PFSK-1 (cell line): Measurements from ENCODE around the gene CLEC2D.

Experiments used
- FOXP2 ChIP-seq: optimal IDR thresholded peaks from 2 replicates; pipeline ENCODE3; 2011; ENCODE audit warnings: borderline replicate concordance, control low read depth, inconsistent platforms; ENCODE audit not compliant: insufficient read depth; ENCODE audit errors: extremely low read length, extremely low read depth
- POLR2AphosphoS5 ChIP-seq: IDR thresholded peaks from 2 replicates; pipeline ENCODE4 v1.6.1; 2012; ENCODE audit warnings: low read depth, mild to moderate bottlenecking, control low read depth, low read length, moderate library complexity
- REST ChIP-seq, 2 experiments: IDR thresholded peaks; 2 replicates each; pipeline versions ENCODE4 v1.6.1 to v1.8.0; 2011 to 2012; ENCODE audit warnings: low read depth in 2 of 2, low read length in 2 of 2, control low read depth in 1 of 2, inconsistent platforms in 1 of 2, mild to moderate bottlenecking in 1 of 2, moderate library complexity in 1 of 2; ENCODE audit not compliant: insufficient read depth in 1 of 2
- SIN3A ChIP-seq: IDR thresholded peaks from 2 replicates; pipeline ENCODE4 v1.6.1; 2012; ENCODE audit warnings: mild to moderate bottlenecking, low read length, moderate library complexity, borderline replicate concordance; ENCODE audit not compliant: insufficient read depth
- TAF1 ChIP-seq: IDR thresholded peaks from 2 replicates; pipeline ENCODE4 v1.6.1; 2012; ENCODE audit warnings: low read length, control low read depth, borderline replicate concordance; ENCODE audit not compliant: insufficient read depth

The CLEC2D gene

DNA sequence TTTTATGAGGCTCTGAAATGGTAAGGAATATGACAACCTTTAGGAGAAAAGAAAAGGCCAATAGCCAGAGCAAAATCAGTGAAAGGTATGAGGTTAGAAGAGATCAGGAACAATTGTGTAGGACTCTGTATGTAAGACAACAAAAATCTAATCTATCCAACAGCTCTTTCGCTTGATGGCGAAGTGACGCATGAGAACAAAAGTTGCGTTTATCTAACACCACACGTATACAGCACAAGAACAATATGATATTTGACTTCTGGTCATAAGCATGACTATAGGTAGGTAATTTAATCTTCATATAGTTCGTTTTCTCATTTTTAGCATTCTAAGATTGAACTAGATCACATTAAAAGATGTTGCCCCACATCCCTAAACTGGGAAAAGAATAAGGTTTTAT is 61.9 kb downstream of the CLEC2D start:
- no peak for TF ChIP-seq REST (IDR thresholded peaks at IDR 0.05; ENCODE audit: insufficient read depth in 1 of 2, low read depth in 2 of 2, low read length in 2 of 2)
- TF ChIP-seq TAF1 = no peak
- TF ChIP-seq FOXP2 = no peak
- no peak for TF ChIP-seq SIN3A
- TF ChIP-seq POLR2AphosphoS5 = no peak

GRCh38 chr12:9731797-9732196 is 62.3 kb downstream of the CLEC2D start:
- TF ChIP-seq TAF1 = no peak
- TF ChIP-seq REST (IDR thresholded peaks at IDR 0.05; ENCODE audit: insufficient read depth in 1 of 2, low read depth in 2 of 2, low read length in 2 of 2) = no peak

GRCh38 chr12:9732921-9733461 is 63.5 kb downstream of the CLEC2D start, which contains the start of gene CLECL1:
Gene CLECL1 (minus strand): TSS chr12:9733097.
- no peak for TF ChIP-seq FOXP2
- no peak for TF ChIP-seq SIN3A
- no peak for TF ChIP-seq TAF1
- TF ChIP-seq POLR2AphosphoS5 = no peak
- no peak for TF ChIP-seq REST (IDR thresholded peaks at IDR 0.05; ENCODE audit: insufficient read depth in 1 of 2, low read depth in 2 of 2, low read length in 2 of 2)

DNA sequence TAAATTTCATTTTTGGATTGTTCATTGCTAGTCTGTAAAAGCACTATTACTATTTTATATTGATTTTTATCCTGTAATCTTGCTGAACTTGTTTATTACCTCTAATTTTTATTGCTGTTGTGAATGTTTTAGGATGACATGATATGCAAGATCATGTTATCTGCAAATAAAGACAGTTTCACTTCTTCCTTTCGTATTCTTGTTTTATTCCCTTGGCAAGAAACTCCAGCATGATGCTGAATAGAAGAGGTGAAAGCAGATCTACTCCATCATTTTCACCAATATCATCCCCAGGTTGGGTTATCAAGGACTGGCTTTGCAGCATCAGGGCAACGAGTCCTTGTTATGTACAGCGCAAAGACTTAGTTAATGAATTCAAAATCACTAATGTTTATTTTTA is 66.1 kb downstream of the CLEC2D start:
- TF ChIP-seq REST (IDR thresholded peaks at IDR 0.05; ENCODE audit: insufficient read depth in 1 of 2, low read depth in 2 of 2, low read length in 2 of 2) (no peak), SIN3A (no peak), TAF1 (no peak), POLR2AphosphoS5 (no peak), FOXP2 (no peak)

DNA sequence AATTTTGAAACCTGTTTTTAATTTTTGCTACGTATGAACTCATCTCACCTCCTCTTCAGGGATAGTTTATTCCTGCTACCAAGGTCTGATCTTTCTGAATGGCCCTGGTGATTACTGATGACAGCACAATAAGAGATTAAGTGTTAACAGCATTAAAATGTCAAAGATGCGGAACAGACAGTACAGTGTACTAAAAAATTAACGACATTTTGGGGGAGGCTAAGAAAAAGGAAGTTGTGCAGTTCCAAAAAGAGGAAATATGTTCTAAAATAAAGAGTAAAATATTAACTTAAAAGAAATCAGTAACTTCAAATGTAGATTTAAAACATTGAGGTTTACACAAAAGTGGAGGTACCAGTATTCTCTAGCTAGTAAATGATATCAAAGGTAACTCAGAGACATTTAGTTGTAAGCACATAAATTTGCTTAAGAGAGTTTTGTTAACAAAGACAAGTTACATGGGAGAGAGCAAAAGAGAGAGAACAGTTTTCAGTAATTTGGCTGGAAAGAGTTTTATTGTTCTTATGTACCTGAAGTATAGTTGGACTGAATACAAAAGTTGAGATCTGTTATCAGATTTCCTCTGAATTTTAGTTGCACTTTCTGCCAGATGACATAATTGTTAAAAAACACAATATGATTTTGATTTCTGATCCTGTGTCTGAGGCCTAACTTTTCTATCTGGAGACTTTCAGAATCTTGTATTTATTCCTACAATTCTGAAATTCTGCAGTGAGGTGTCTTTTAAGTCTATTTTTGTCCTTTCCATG is 67.6 kb downstream of the CLEC2D start:
- TF ChIP-seq REST (IDR thresholded peaks at IDR 0.05; ENCODE audit: insufficient read depth in 1 of 2, low read depth in 2 of 2, low read length in 2 of 2) (no peak), FOXP2 (no peak), SIN3A (no peak), TAF1 (no peak), POLR2AphosphoS5 (no peak)
